Measurements from ENCODE around the gene NRARP.
A peak's percentile ranks its signal among the peaks of the same experiment; 100 is the strongest.

Gene NRARP

DNA sequence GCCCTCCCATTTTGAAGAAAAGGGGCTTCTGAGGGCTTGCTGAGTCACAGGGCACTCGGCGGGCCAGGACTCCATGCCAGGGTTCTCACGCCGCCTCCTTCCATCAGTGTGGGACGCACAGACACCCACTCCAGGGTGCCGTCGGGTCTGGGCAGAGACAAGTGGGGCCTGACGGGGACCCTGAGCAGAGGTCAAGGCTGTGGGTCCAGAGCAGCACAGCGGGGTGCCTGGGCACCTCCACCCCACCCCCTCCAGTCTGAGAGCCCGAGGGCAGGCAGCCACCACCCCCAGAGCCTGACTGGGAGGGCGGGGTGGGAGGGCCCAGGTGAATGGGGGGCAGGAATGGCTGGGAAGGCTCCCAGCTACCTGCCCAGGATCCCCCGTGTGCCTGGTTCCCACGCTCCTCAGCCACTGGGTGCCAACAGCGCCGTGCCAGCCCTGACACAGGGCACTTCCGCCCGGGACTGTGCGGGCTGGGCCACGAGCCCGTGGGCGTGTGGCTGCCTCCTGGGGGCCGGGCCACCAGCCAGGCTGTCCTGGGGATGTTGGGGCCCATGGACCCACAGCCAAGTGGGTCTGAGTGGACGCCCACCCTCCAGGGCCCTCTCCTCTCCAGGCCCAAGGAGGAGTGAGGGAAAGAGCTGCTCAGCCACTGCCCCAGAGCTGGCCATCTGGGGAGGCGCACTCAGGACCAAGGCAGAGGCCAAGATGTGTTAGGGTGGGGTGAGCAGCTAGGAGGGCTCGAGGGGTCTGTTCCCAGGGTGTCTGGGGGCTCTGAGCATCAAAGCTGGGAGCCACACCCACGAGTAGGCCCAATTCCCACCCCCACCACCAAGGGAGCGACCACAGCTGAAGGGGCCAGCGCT lies 10.1 kb upstream of the NRARP start:
- DNase-seq (ENCODE audit: insufficient read length, low spot score) (no peak), FAIRE-seq (no peak)

GRCh38 chr9:137311171-137311985 lies 9.3 kb upstream of the NRARP start:
- DNase-seq (ENCODE audit: insufficient read length, low spot score) (no peak), FAIRE-seq (no peak)

DNA sequence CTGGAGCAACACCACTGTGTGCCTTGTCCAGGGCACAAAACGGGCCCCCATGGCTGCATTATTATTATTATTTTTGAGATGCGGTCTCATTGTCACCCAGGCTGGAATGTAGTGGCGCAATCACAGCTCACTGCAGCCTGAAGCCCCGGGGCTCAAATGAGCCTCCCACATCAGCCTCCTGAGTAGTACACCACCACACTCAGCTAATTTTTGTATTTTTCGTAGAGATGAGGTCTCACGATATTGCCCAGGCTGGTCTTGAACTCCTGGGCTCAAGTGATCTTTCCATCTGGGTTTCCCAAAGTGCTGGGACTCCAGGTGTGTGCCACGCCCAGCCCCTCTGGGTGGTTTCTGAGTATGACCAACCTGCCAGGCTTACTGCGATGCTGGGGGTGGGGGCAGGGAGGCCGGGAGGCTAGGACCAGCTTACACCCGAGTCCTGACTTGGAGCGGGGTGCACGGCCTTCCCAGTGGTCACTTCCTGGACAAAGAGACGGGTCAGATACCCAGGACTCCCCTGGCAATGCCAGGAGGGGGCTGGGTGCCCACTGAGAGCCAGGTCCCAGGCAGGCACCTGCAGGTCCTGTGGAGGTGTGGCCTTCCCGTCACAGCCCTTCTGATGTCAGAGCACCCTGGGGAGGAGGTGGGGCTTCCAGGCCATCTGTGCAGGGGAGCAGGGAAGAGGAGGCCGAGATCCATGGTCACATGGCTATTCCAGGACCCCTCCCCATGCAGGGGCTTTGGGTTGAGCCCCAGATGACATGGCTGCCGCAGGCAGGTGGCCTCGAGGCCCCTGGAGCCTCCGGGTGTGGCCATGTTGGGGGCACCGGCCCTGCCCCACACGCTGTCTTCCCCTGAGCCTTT lies 8.3 kb upstream of the NRARP start:
- no peak for DNase-seq (ENCODE audit: insufficient read length, low spot score)
- FAIRE-seq = peak; percentile 59

DNA sequence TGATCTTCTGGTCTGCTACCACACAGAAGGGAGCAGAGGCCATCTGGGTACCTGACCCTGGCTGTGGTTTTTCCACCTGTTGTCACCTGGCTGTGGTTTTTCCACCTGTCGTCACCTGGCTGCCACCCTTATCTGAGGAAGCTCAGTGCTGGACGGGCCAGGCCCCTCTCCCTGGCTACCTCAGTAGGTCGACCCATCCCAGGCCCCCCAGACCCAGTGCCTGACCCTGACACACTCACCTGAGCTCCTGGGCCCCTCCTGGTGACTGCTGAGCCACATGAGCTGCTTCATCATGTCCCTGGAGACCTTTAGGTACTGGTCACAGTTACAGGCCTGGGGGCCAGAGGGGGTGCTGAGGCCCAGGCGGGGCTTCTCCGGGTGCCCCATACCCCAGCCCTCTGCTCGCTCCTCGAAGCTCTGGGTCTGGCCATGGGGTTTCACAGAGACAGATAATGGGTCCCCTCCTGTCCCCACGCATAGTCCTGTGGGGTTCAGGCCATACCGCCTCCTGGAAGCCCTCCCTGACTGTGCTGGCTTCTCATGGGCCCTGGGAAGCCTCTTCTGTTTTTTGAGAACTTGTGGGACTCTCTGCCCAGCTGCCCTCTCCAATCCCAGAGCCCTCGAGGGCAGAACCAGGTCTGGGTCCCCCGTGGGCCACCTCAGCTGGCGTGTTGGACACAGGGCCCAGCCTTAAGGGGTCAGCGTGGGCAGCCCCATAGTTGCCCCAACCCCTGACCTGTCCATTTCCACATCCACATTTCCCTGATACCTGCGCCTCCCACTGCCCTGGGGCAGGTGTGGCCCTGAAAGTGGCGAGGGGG lies 7.5 kb upstream of the NRARP start:
- DNase-seq (ENCODE audit: insufficient read length, low spot score) (no peak), FAIRE-seq (no peak)

GRCh38 chr9:137308057-137308619 lies 6.1 kb upstream of the NRARP start:
- DNase-seq (ENCODE audit: insufficient read length, low spot score) (no peak), FAIRE-seq (no peak)

GRCh38 chr9:137307255-137308056 lies 5.4 kb upstream of the NRARP start:
- no peak for FAIRE-seq

GRCh38 chr9:137306850-137307254 lies 4.8 kb upstream of the NRARP start:
- DNase-seq (ENCODE audit: insufficient read length, low spot score) = no peak
- FAIRE-seq = no peak

More at GRCh38 chr9:137307255-137308056, 5.4 kb upstream of the NRARP start:
- no peak for DNase-seq (ENCODE audit: insufficient read length, low spot score)

GRCh38 chr9:137306066-137306849 lies 4.2 kb upstream of the NRARP start:
- no peak for FAIRE-seq
- DNase-seq (ENCODE audit: insufficient read length, low spot score) = no peak

DNA sequence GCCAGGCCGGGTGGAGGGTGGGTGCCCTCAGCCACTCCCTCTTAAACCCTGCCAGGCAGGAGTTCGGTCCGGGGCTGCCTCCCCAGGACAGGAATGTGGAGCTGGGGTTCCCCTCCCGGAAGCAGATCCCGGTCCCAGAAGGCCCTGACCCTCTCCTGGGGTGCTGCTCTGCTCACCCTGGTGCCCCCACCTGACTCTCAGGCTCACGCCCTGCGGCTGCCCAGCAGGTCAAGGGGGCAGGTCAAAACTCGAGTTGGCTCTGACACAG lies 3.7 kb upstream of the NRARP start:
- FAIRE-seq (no peak), DNase-seq (ENCODE audit: insufficient read length, low spot score) (no peak)

DNA sequence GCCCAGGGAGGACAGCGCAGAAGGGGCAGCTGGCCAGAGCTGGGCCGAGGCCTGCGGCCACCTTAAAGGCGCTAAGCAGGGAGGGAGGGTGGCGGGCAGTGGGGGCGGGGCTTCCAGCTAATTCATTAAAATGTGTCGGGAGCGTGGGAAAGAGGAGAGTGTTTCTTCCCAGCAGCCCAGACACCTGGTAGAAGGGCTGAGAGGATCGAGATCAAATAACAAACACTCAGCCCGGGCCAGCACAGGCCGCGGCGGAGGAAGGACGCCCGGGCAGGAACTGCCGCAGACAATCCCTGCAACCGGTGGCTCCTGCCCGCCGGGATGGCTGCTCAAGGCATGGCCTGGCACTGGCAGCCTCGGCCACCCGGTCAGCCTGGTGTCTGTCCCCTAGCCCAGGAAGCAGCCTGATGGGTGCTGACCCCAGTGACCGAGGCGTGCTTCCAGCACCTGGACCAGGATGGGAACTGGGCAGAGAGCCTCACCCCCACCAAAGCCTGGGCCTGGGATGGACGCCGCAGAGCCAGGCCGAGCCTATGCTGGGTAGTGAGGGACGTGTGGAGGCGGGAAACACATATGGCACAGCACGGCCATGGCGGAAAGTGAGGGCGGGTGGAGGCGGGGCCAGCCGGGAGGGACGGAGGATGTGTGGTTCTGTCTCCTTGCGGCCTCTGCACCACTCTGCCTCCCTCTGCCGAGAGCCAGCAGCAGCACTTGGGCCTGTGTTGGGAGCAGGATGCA lies 3.2 kb upstream of the NRARP start:
- no peak for FAIRE-seq
- DNase-seq (ENCODE audit: insufficient read length, low spot score) = no peak

GRCh38 chr9:137304383-137305059 lies 2.5 kb upstream of the NRARP start:
- DNase-seq (ENCODE audit: insufficient read length, low spot score) (no peak), FAIRE-seq (no peak)

DNA sequence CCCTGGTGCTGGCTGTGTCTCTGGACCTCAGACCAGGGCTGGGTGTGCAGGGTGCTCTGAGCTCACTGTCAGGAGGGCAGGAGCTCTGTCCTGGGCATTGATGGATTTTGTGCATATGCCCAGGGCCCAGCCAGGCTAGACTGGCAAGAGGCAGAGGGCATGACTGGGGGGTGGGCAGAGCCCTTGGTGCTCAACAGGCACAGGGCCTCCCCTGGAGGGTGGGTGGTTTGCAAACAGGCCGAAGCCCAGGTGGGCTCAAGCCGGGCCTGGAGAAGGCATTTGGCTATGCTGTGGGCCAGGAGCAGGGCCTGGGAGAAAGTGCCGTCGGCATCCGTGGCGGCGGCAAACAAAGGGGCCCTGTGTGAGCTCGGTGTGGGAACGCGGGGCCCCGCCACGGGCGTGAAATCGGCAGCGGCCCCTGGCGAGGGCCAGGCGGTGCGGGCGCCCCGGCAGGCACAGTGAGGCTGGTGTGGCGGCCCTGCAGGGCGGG lies 1.9 kb upstream of the NRARP start:
- no peak for FAIRE-seq

DNA sequence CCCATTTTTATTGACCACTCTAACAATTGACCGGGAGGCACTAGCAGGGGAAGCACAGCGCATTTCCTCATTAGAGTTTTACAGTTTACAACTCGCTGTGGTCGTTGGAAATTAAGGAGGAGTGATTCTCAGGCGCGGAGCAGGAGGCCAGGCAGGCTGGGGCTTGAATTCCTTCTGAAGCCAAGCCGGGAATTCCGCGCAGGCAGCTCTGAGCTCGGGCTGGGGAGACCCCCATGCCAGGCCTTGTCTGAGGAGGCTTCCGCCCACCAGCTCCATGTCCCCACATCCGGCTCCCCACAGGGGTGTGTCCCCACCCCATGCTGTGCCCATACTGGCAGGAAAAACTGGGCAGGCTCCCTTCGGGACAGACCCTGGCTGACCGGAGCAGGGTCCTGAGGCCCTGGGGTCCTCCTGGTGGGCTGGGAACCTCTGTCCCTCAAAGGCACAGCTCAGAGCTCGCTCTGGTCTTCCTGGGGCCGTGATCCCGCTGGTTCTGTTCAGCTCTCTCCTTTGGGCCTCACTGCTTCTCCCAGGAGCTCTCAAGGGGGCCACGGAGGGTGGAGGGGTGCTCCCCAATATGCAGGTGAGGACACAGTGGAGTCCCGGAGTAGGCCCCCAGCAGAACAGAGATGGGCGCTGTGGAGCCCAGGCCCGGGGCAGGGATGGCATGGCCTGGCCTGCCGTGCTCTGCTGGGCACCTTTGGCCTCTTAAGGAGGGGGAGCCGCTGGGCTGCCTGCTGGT lies 1.3 kb upstream of the NRARP start:
- DNase-seq (ENCODE audit: insufficient read length, low spot score) (no peak), FAIRE-seq (no peak)

More for the DNA sequence above, 1.9 kb upstream of the NRARP start:
- no peak for DNase-seq (ENCODE audit: insufficient read length, low spot score)

DNA sequence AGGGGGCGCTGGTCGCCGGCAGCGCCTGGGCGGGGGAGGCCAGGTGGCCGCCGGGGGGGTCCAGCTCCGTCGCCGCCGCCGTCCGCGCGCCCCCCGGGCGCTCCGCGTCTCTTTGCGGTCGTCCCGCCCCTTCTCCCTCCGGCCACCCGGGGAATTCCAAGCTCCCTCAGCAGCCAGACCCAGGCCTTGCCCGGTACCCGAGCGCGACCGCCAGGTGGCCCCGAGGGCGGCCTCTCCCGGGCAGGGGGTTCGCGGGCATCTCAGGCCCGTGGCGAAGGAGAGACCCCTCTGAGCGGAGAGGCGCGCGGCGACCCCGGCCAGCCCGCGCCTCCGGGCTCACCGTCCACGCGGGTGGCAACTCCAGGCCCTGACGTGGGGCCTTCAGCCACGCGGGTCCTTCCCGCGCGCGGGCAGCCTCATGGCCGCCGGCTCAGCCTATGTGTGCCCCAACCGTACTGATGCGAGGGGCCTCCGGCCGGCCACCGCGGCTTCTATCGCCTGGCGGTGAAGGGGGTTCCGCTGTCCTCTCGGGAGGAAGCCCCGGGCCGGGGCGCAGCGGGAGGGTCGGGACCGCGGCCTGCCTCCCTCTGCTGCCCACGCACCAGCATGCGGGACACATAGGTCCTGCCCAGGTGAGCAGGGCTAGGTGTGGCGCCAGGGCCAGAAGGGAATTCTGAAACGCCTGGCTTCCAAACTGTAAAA lies 529 bp upstream of the NRARP start:
- peak; percentile 49 for DNase-seq (ENCODE audit: insufficient read length, low spot score)
- FAIRE-seq = no peak

GRCh38 chr9:137301081-137301947 lies 757 bp downstream of the NRARP start:
- FAIRE-seq (peak; percentile 55), DNase-seq (ENCODE audit: insufficient read length, low spot score) (peak; percentile 49)

Measured in HTR-8/SVneo (cell line).